ENCODE results near the gene SFT2D2.

The SFT2D2 gene

DNA sequence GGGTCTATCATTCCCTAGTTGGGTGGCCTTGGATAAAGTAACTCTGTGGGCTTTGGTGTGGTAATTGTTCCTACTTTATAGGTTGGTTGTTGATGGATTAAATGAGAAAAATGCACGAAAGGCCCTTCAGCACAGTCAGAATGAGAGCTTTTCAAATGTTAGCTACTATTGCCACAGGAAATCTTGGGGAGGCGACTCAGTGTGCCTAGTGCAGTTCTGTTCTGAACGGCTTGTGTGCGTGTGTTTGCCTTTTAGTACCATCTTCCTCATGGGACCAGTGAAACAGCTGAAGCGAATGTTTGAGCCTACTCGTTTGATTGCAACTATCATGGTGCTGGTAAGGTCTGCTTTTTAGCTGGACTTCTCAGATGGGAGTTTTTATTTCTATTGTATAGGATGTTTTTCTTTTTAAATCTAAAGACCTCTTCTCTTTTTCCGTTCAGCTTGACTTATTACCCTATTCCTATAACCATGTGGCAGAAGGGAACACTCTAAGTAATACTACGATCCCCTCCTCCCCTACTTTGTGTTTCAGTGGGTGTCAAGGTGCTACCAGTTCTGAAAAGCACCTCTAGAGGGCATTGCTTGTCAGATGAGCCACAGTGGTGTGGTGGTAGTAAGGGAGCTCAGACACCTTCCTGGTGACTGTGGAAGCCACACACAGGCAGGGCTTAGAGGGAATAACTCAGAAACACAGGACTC lies 9.2 kb downstream of the SFT2D2 start:
- TF ChIP-seq, protein P1, sequence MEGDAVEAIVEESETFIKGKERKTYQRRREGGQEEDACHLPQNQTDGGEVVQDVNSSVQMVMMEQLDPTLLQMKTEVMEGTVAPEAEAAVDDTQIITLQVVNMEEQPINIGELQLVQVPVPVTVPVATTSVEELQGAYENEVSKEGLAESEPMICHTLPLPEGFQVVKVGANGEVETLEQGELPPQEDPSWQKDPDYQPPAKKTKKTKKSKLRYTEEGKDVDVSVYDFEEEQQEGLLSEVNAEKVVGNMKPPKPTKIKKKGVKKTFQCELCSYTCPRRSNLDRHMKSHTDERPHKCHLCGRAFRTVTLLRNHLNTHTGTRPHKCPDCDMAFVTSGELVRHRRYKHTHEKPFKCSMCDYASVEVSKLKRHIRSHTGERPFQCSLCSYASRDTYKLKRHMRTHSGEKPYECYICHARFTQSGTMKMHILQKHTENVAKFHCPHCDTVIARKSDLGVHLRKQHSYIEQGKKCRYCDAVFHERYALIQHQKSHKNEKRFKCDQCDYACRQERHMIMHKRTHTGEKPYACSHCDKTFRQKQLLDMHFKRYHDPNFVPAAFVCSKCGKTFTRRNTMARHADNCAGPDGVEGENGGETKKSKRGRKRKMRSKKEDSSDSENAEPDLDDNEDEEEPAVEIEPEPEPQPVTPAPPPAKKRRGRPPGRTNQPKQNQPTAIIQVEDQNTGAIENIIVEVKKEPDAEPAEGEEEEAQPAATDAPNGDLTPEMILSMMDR (IDR thresholded peaks at IDR 0.05; ENCODE audit: insufficient read depth, low read depth, low read length, missing control alignments), result peak; percentile 70
- DNase-seq (ENCODE audit: low read depth), result peak; percentile 61
- H3K4me3 ChIP-seq (ENCODE audit: low read depth, low read length), result no peak overlapping the region

DNA sequence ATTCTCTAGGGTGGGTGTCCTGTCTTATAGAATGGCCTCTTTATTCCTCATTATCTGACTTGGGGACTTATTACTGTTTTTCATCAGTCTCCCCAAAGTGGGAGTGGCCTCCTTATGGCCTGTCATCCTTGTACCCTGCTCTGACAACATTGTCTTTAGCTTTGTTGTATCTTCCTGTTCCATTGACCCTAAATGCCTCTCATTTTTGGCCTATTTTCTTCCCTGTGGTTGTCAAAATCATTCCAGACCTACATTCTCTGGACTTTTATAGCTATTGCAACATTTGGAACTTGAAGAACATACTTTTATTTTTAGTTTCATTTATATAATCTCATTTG lies 9.7 kb downstream of the SFT2D2 start:
- H3K4me3 ChIP-seq (ENCODE audit: low read depth, low read length), result no peak overlapping the region
- TF ChIP-seq, protein P1 (IDR thresholded peaks at IDR 0.05; ENCODE audit: insufficient read depth, low read depth, low read length, missing control alignments), result no peak
- DNase-seq (ENCODE audit: low read depth), result no peak

DNA sequence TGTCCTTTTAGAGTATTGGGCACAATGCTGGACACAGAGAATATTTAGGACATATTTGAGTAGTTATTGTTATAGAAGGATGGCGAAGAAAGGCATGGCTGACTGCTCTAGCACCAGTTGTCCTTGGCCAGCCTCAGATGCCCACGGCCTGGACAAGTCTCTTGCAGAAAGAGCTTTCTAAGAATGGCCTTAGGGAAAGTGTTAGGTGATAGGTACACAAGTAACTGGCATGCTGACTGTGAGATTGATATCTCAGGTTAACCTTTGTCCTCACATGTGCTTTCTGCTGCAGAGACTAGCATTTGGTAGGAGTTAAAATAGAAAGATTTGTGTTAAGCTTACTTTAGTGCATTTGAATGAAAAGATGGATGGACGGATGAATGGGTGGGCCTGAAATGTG lies 10.1 kb downstream of the SFT2D2 start:
- DNase-seq (ENCODE audit: low read depth), result no peak
- no peak overlapping the region for H3K4me3 ChIP-seq (ENCODE audit: low read depth, low read length)
- TF ChIP-seq, protein P1 (IDR thresholded peaks at IDR 0.05; ENCODE audit: insufficient read depth, low read depth, low read length, missing control alignments), result no peak

DNA sequence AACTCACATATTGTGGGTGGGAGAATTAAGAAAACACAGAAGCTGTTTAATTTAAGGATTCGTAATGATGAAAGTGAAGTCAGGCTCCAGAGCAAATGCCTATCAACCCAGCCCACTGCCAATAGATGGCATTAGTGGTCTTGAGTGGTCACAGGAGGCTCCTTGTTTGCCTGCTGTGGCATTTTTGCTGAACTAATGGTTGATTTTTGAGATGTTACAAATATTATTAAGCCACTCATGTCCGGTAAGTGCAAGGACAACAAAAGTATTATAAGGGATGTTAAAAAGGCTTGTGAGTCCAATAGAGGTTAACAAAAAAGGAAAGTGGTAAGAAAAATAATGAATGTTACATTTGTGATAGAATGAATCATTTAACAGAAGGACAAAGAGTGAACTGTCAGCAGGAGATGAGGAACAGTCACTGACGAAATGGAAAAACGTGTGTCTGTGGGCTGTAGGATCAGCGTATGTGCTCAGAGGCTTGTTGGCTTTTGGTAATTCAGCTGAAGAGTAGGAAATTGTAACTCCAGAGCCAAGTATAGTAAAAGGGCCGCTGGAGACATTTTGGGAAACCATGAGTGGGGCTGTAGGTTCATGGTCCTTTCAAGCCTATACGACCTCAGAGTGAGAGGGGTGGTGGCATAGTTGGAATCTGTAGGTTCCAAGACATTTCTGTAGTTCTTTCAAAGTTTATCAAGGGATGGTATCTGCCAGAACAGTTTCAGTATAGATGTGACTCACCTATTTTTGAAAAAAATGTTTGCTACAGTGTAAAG lies 11.2 kb downstream of the SFT2D2 start:
- no peak overlapping the region for H3K4me3 ChIP-seq (ENCODE audit: low read depth, low read length)
- no peak for DNase-seq (ENCODE audit: low read depth)
- TF ChIP-seq, protein P1 (IDR thresholded peaks at IDR 0.05; ENCODE audit: insufficient read depth, low read depth, low read length, missing control alignments), result no peak

DNA sequence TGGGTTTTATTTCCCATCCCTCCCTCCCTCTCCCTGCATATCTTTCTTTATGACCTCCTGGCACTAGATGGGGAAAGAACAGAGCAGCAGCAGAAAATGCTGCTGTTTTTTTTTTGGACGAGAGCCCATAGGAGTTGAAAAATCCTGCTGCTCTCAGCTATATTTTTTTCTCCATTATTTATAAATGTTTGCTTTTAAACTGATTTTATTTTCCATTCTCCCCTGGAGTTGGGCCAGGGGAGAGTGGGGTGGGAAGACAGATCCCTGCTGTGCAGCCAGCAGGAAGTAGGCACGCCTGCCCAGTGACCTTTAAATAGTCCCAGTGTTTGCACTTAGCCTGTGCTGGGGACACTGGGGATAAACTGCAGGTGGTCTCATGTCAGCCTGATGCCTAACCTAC lies 17.4 kb downstream of the SFT2D2 start:
- no peak overlapping the region for H3K4me3 ChIP-seq (ENCODE audit: low read depth, low read length)
- TF ChIP-seq, protein P1 (IDR thresholded peaks at IDR 0.05; ENCODE audit: insufficient read depth, low read depth, low read length, missing control alignments), result no peak
- no peak for DNase-seq (ENCODE audit: low read depth)

DNA sequence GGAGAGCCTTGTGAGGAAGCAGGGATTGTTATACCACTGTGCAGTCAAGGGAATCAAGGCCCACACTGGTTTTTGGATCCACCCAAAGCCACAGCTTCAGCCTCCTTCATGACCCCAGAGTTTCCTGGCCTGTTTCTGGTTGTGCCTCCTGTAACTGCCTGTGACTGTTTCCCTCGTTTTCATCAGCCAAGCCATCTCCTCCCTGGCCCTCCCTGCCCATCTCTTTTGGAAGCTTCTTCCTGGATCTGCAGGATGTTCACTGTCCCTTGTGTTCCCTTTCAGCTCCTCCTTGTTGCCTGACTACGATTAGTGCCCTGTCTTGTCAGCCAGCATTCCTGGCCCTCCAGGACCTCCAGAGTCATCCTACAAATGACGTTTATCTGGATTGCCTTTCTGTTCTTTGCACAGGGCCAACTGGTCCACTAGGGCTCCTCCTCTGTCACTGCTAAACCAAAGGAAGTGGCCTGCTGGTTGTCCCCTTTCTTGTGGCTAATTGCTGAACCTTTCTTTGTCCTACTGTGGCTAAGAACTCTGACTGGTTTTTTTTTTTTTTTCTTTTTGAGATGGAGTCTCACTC lies 17.9 kb downstream of the SFT2D2 start:
- H3K4me3 ChIP-seq (ENCODE audit: low read depth, low read length), result no peak overlapping the region
- no peak for DNase-seq (ENCODE audit: low read depth)

More for the DNA sequence above, 17.9 kb downstream of the SFT2D2 start:
- TF ChIP-seq, protein P1 (IDR thresholded peaks at IDR 0.05; ENCODE audit: insufficient read depth, low read depth, low read length, missing control alignments), result no peak
